HG02642 (cell line): ENCODE data around the gene DOCK9.

Source experiments
- ATAC-seq: cut with Tn5 transposase; IDR thresholded peaks from one replicate; pipeline ENCODE4 v1.9.1; 2021; ENCODE audit warnings: mild to moderate bottlenecking; ENCODE audit not compliant: unreplicated experiment, poor library complexity

The DOCK9 gene

GRCh38 chr13:98873377-98874028 lies 104.4 kb downstream of the DOCK9 start:
- ATAC-seq, result no peak

- no peak for ATAC-seq
These were observed 106.1 kb downstream of the DOCK9 start for GRCh38 chr13:98871727-98872126.

DNA sequence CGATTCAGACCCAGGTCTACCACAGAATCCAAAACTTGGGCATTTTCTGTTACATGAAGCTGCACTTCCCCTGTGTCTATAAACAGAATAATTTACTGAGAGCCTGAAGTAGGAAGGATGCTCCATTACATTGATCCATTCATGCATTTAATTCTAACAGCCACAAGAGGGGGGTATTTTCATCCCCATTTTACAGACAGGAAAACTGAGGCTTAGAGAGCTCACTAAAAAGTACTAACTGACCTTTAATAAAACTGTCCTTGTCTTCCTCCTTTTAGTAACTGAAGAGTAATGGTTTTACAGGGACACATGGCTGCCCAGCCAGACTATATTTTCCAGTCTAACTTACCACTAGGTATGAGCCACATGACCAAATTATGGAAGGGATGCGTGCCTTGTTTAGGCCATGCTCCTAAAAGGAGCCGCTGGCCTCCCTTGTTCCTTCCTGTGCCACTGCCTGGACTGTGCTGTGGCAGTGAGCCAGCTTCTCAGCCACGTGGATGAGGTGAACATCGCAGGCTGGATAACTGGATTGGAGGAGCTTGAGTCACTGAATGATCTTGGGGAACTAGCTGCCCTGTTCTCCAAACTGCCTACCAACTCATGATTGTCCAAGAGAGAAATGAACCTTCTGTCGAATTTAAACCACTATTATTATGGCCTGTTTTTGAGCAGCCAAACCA lies 108.3 kb downstream of the DOCK9 start:
- ATAC-seq, result no peak

- no peak for ATAC-seq
These were observed 108.9 kb downstream of the DOCK9 start for GRCh38 chr13:98868932-98869331.

- no peak for ATAC-seq
These were observed 111.0 kb downstream of the DOCK9 start for GRCh38 chr13:98866882-98867281.

DNA sequence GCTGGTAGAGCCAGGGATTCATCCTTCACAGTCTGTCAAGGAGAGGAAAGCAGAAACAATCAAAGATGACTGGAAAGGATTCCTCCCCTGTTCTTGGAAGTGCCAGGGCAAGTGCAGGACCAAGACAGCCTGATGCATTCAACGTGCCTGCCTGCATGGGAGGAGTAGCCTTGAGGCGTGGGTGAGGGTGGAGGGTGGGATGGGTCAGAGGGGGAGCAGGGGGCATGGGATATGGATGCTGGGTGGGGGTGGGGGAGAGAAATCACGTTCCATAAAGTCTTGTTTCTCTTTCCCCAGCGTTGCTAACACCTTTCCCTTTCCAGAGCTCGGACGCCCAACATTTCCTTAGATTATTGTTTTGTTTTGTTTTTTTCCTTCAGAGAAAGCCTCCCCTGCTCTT lies 117.4 kb downstream of the DOCK9 start:
- ATAC-seq, result no peak

GRCh38 chr13:98858191-98858590 lies 119.7 kb downstream of the DOCK9 start:
- no peak for ATAC-seq

GRCh38 chr13:98856983-98857382 lies 120.9 kb downstream of the DOCK9 start:
- no peak for ATAC-seq

DNA sequence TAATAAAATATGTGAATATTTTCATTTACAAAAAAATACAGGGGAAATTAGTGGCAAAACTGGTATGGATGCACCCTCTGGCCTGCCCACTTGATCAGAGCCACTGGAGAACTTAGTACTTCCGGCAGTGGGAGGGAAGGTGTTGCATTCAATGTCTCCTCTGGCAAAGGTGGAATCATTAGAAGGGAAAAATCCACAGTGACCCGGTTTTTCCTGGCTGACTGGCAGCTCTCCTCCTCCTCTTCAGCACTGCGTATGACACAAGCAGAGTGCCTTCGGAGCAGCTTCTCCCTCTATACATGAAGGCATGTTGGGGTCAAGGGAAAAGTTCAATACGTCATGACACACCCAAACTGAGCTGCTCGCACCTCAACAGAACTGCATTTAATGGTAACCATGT lies 123.4 kb downstream of the DOCK9 start:
- no peak for ATAC-seq

- ATAC-seq, result peak; percentile 100
These were observed 124.1 kb downstream of the DOCK9 start for GRCh38 chr13:98853771-98854221.

GRCh38 chr13:98851276-98851675 lies 126.6 kb downstream of the DOCK9 start:
- no peak for ATAC-seq

GRCh38 chr13:98848746-98849145 lies 129.1 kb downstream of the DOCK9 start:
- no peak for ATAC-seq

- ATAC-seq, result no peak
These were observed 130.1 kb downstream of the DOCK9 start for GRCh38 chr13:98847780-98848179.

DNA sequence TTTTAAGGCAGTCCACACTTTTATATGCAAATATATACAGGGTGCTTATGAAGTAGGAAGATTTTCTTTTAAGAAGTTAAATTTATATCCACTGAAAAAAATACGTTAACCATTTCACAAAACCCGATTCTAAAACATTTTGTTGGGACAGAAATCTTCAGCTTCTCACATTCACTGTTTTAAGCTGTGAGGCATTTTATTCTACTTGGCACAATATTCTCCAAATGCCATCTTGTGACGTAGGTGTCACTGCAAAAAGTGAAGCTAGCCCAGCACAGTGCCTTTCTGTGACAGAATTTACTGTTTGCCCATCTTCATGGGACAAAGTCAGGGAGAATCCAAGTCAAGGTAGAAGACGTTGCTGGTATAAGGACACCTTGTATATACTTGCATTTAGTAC lies 130.9 kb downstream of the DOCK9 start:
- no peak for ATAC-seq

DNA sequence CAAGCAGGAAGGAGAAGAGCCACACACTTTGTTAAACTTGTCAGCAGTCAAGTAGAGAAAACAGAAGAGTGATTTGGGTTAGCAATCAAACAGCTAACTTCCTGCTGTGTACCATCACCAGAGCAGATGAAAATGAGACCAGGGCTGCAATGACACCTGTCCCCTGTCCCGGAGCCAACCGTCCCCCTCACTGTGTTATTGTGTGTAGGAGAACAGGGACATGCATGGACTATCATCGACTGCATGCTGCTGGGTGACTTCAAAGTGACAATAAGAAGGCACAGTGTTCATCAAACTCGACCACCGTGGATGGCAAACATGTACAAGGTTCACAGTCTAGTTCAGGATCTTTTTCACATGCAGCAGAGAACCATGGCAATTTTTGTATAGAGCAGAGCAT lies 131.3 kb downstream of the DOCK9 start:
- no peak for ATAC-seq

DNA sequence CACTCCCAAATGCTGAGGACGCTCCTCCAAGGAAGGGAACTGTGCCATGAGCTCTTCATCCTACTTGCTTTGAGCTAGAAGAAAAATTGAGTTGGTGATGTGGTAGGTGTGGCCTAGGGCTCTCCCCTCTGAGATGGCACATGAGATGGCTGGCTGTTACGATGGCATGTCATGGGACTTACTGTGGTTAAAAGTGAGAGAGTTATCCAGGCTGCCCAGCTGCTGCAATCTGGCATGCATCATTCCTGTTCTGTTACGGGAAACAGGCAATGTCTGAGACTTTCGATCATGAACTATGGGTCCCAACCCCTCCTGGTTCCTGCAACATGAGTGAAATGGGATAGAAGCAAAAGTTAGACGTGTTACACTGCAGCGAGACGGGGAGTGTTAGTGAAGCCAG lies 132.1 kb downstream of the DOCK9 start:
- ATAC-seq, result no peak

- no peak for ATAC-seq
These were observed 133.8 kb downstream of the DOCK9 start for GRCh38 chr13:98844021-98844420.

DNA sequence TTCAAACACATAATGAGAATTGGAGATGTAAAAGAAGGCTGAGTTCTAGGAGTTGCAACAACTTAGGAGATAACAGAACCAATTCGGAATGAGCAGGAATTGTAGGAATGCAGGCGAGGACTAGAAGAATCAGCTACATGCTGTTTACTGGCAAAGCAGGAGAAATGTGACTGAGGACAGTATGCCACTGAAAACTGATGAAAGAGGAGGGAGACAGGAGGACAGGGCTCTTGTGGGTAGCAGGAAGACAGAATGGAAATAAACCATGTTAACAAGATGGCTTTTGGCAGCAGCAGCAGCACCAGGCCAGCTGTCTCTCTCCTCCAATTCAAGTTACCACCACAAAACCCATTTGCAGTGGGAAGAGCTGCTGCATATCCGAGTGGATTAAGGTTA lies 134.4 kb downstream of the DOCK9 start:
- ATAC-seq, result no peak

DNA sequence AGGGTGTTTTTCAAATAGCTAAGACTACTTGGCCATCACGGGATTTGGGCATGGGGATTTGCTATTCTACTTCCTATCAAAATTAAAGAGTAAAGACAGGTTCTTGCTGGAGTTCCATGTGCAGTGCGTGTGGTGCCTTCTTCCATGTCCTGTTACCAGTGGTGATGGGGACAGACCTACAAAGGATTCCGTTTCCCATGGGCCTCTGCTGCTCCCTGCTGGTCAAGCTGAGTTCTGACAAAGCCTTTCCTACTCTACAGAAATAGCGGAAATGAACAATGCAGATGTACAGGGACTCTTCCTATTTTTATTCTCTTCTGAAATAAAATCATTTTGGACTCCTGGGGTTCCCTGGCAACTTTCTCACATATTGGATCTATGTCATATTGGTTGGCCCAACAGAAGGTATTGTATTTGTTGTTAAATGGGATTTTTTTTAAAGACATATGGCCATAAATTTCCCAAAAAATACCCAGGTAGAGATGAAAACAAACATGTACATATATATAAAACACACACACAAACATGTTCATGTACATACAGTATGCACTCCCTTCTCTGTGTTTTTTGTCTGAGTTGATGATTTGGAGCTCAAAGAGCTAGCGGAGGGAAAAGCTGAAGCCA lies 134.9 kb downstream of the DOCK9 start:
- peak; percentile 87 for ATAC-seq

GRCh38 chr13:98842070-98842469 lies 135.8 kb downstream of the DOCK9 start:
- no peak for ATAC-seq

DNA sequence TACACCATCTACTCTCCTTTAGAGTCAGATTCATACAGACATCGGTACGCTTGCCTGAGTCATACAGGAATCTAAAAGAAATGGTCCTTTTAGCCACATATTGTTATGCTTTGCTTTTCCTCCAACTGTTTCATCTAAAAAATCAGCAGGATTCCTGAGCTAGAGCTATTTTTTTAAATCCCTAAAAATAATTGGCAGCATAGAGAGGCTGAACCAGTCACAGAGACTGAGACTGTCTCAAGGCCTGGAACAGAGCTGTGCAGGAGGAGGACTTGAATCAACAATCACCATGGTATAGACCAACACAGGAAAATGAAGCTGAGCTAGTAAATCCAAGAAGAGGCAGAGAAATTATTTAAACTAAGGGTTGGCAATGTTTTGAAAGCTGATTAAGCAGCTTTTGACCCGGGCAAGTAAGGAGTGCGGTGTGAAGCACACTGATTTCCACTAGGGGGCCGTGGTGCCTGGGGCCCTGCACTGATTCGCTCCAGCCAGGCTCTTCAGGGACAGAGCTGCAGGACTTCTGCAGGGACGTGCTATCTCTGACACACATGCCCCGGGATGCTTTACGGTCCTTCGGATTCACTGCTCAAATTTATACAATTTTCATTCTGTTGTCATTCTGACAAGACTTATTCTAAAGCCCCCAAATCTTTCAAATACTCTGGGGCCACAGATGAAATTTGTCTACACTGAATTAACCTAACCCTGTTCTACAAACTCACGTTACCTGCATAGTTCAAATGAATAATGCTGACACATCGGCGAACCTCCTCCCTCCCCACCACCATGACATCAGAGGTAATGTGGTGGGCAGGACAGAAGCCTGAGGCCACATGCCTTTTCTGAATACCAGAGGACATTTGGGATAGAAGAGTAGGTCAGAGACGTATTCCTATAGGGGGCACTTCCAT lies 137.8 kb downstream of the DOCK9 start:
- ATAC-seq, result peak; percentile 96
